H1 (cell line): ENCODE data around the gene TUBA4B.

ENCODE experiments used
- ASH2L ChIP-seq: fragments of 200-600, 300-600 bp; sonication (generic); IDR thresholded peaks from one replicate; pipeline ENCODE4 v1.7.1; 2017; ENCODE audit warnings: low read length
- BRCA1 ChIP-seq: IDR thresholded peaks from 2 replicates; pipeline ENCODE4 v1.6.1; 2012; ENCODE audit warnings: low read depth, low read length, improper control_type of control experiment
- CHD1 ChIP-seq: IDR thresholded peaks from 2 replicates; pipeline ENCODE4 v1.6.1; 2012; ENCODE audit warnings: low read depth, low read length, improper control_type of control experiment
- EZH2 ChIP-seq: fragments of 200-600 bp; sonication (generic); IDR thresholded peaks from 2 replicates; pipeline ENCODE4 v1.7.1; 2012; ENCODE audit warnings: low read depth, mild to moderate bottlenecking, moderate library complexity, low read length, inconsistent platforms; ENCODE audit not compliant: severe bottlenecking
- JUND ChIP-seq: IDR thresholded peaks from 2 replicates; pipeline ENCODE4 v1.6.1; 2011; ENCODE audit warnings: mild to moderate bottlenecking, improper control_type of control experiment, low read length
- POLR2A ChIP-seq, 2 experiments: IDR thresholded peaks; 1 replicate in 1 of 2; 2 replicates in 1 of 2; pipeline ENCODE4 v1.6.1; 2011; ENCODE audit warnings: low read depth in 2 of 2, low read length in 2 of 2, mild to moderate bottlenecking in 2 of 2; ENCODE audit errors: control extremely low read depth in 1 of 2
- ZNF274 ChIP-seq: IDR thresholded peaks from 2 replicates; pipeline ENCODE4 v1.7.0; 2012; ENCODE audit warnings: low read length, borderline replicate concordance; ENCODE audit errors: extremely low read depth
- TF ChIP-seq, protein P1 (sequence below), 3 experiments: IDR thresholded peaks; 1 replicate in 2 of 3; 2 replicates in 1 of 3; pipeline versions ENCODE4 v1.5.1 to v1.6.1; 2011; ENCODE audit warnings: low read length in 3 of 3, mild to moderate bottlenecking in 3 of 3, inconsistent platforms in 2 of 3, low read depth in 1 of 3, moderate library complexity in 1 of 3; ENCODE audit not compliant: insufficient read depth in 1 of 3; ENCODE audit errors: control extremely low read depth in 1 of 3
- TF ChIP-seq, protein P2 (sequence below): IDR thresholded peaks from 2 replicates; pipeline ENCODE4 v1.6.1; 2011; ENCODE audit warnings: low read length, improper control_type of control experiment
- TF ChIP-seq, protein P3 (sequence below): IDR thresholded peaks from 2 replicates; pipeline ENCODE4 v1.6.1; 2011; ENCODE audit warnings: low read depth, mild to moderate bottlenecking, low read length; ENCODE audit not compliant: insufficient read depth

DNA sequence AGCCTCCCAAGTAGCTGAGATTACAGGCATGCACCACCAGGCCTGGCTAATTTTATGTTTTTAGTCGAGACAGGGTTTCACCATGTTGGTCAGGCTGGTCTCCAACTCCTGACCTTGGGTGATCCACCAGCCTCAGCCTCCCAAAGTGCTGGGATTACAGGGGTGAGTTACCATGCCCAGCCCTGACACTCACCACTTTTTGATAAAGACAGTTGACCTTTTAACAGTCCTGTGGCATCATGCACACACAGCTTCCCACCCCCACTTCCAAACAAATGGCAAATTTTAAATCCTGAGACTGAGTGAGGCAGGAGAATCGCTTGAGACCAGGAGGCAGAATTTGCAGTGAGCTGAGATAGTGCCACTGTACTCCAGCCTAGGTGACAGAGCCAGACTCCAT, 20.0 kb downstream of the TUBA4B start:
- TF ChIP-seq, protein P1, sequence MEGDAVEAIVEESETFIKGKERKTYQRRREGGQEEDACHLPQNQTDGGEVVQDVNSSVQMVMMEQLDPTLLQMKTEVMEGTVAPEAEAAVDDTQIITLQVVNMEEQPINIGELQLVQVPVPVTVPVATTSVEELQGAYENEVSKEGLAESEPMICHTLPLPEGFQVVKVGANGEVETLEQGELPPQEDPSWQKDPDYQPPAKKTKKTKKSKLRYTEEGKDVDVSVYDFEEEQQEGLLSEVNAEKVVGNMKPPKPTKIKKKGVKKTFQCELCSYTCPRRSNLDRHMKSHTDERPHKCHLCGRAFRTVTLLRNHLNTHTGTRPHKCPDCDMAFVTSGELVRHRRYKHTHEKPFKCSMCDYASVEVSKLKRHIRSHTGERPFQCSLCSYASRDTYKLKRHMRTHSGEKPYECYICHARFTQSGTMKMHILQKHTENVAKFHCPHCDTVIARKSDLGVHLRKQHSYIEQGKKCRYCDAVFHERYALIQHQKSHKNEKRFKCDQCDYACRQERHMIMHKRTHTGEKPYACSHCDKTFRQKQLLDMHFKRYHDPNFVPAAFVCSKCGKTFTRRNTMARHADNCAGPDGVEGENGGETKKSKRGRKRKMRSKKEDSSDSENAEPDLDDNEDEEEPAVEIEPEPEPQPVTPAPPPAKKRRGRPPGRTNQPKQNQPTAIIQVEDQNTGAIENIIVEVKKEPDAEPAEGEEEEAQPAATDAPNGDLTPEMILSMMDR (IDR thresholded peaks at IDR 0.05; ENCODE audit: control extremely low read depth in 1 of 3, insufficient read depth in 1 of 3, low read depth in 1 of 3, low read length in 3 of 3), result no peak
- TF ChIP-seq, protein P2, sequence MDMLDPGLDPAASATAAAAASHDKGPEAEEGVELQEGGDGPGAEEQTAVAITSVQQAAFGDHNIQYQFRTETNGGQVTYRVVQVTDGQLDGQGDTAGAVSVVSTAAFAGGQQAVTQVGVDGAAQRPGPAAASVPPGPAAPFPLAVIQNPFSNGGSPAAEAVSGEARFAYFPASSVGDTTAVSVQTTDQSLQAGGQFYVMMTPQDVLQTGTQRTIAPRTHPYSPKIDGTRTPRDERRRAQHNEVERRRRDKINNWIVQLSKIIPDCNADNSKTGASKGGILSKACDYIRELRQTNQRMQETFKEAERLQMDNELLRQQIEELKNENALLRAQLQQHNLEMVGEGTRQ, result no peak
- no peak for TF ChIP-seq JUND
- no peak for TF ChIP-seq POLR2A (IDR thresholded peaks at IDR 0.05; ENCODE audit: control extremely low read depth in 1 of 2, low read depth in 2 of 2, low read length in 2 of 2)
- TF ChIP-seq CHD1, result no peak
- TF ChIP-seq, protein P3, sequence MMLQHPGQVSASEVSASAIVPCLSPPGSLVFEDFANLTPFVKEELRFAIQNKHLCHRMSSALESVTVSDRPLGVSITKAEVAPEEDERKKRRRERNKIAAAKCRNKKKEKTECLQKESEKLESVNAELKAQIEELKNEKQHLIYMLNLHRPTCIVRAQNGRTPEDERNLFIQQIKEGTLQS, result no peak
- TF ChIP-seq ZNF274, result no peak
- TF ChIP-seq BRCA1, result no peak
- no peak for TF ChIP-seq EZH2
- no peak for TF ChIP-seq ASH2L
